SHP77 treated with DMSO at 0.1 percent for 48 hours (cell line): Measurements from ENCODE around the gene INTS14.
"Not testable (repeated sequence)": the region's sequence is repeated elsewhere in the genome, so short reads cannot be mapped to it uniquely, and the experiment has no call there.

Experiments used
- DNase-seq: peaks from one replicate; lab custom pipeline; 2025; lab: John Stamatoyannopoulos, UW

The INTS14 gene

DNA sequence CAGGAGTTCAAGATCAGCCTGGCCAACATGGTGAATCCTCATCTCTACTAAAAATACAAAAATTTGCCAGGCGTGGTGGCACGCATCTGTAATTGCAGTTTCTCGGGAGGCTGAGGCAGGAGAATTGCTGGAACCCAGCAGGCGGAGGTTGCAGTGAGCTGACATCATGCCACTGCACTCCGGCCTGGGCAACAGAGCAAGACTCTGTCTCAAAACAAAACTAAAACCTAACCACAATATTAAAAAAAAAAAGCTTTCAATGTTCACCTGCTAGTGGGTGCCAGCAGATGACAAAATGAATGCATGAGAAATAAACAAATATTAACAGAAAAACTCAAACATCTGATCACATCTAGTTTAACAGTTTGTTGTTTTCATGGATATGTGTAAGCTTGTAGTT, 19.8 kb upstream of the INTS14 start:
- DNase-seq, result no peak

DNA sequence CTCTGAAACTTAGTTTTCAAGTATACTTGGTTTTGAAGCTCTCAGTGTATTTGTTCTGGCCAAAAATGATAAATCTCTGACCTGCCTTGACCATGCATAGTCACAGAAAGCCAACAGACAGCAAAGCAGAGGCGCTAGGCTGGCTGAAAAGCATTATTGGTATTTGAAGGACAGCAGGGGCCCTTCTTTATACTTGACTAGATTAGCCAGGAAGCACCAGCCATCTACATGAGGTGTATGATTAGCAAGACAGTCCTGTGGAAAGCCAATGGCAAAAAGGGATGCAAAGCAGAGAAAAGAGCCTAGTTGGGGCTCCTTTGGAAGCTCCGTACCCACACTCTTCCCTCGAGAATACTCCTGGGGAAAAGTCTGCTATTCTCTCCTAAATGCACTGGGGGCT, 18.6 kb upstream of the INTS14 start:
- DNase-seq, result no peak

DNA sequence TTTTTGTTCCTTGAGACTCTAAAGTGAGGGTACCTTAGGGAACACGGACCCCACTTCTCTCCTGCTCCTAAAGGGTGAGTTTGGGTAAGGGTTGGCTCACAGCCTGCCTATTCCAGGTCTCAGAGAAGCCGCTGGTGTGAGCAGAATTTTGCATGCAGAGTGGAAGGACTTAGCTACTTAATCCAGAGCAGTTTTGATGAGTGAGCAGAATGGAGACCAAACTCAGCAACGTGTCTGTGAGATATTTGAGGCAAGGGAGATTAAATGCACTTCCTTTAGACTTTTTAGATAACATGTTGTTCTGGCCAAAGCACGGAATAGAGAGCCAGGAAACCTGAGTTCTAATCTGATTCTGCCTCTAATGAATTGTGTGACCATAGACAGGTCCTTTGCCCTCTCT, 15.9 kb upstream of the INTS14 start:
- DNase-seq, result no peak

DNA sequence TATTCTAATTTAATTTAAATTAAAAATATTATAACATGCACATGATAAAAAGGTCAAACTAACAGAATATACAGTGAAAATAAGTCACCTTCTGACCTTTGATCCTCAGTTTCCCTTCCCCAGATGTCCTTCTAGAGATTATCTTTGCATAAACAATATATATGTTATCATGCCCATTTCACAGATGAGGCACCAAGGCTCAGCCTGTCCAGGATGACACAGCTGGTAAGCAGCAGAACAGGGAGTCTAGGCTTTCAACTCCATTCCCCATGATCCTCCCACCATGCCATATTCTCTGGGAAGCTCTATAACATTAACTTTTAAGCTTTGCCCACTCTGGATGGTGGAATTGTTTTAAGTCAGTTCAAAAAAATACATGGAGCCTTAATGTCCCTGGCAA, 12.2 kb upstream of the INTS14 start:
- DNase-seq, result no peak

DNA sequence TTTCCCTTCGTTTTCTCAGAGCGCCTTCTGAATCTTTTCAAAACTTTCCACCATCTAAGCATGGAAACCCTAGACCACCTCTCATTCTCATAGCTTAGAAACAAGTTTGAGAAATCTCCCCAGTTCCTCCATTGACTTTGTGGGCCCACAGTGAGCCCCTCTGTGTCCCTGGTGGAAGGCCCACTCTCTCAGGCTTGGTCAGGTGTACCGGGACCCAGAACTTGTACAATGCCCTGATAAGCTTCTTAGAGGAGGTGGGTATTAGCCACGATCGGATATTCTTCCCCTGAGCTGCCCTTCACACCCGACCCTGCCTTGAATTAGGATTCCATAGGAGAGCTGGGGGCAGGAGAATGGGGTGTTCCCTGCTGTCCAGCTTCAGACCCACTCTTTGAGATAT, 10.7 kb upstream of the INTS14 start, which contains the start of gene SLC24A1:
Gene SLC24A1 (plus strand): TSS at position 301 of the 400 bp plus-strand sequence. CDS start 2,143 bp downstream, outside the sequence.
- DNase-seq, result no peak

DNA sequence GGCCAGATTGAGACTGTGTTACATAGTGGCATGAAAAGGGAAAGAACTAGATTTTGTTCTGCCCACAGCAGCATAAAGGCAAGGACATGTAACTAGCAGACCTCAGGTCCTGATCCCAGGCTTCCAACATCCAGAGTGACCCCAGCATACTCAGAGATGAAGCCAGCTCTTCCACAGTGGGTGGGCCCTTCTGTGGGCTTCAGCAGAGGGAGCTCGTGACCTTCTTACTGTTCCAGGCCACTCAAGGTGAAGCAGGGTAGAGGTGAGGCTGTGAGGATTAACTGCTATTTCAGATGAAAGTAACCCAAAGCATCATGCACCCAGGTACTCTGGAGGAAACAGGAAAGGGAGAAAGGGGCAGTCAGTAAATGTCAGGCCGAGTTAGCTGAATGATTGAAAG, 9.9 kb upstream of the INTS14 start:
- DNase-seq, result no peak

DNA sequence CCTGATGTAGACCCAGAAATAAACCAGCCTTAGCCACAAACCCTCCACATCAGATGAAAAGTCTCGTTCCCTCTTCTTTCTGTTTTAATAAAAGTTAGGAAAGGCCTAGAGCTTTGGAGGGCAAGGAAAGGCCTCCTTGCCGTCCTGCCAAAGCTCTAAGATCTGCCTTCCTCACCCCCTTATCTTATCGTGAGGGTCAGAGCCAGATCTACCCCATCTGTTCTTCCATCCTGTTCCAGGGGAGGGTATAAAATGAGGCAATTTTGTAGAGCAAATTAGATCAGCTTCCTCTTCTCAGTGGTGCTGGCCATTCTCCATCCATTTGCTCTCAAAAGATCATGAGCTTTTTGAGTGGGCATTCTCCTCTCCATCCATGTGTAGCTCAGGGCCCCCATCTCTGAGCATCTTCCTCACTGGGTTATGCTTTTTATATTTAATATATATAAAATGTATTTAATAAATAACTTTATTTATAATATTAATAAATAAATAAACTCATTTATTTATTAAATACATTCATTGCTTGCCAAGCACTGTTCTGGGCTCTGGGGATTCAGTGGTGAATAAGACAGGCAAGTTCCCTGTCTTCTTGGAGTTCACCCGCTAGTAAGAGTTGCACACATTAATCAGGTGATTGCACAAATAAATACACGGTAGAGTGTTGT, 8.8 kb upstream of the INTS14 start:
- DNase-seq, result no peak

DNA sequence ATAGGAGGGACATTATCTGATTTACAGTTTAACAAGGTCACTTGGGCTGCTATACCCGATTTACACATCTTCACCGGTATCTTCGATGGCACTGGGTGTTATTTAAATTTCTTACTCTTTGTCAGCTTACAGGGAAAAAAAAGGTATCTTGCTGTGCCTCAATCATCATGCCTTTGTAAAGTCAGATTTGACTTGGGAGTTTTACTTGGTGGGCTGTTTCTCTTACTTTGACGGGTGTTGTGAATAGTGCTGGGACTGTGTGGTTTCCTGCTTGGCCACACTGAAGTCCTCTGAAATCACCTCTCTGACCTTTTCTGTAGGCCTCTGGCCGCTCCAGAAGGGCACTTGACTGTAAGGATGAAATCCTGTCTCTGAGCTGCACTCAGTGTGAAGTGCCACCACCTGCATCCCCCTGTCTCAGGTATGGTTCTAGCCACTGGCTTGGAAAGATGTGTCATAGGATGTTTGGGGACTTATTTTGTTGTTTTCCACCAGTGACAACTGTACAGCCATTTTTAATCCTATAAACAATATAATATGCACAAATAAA, 7.7 kb upstream of the INTS14 start:
- DNase-seq, result no peak

DNA sequence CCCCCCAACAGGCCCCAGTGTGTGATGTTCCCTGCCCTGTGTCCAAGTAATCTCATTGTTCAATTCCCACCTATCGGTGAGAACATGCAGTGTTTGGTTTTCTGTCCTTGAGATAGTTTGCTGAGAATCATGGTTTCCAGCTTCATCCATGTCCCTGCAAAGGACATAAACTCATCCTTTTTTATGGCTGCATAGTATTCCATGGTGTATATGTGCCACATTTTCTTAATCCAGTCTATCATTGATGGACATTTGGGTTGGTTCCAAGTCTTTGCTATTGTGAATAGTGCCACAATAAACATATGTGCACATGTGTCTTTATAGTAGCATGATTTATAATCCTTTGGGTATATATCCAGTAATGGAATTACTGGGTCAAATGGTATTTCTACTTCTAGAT, 5.0 kb upstream of the INTS14 start:
- DNase-seq, result not testable (repeated sequence)

DNA sequence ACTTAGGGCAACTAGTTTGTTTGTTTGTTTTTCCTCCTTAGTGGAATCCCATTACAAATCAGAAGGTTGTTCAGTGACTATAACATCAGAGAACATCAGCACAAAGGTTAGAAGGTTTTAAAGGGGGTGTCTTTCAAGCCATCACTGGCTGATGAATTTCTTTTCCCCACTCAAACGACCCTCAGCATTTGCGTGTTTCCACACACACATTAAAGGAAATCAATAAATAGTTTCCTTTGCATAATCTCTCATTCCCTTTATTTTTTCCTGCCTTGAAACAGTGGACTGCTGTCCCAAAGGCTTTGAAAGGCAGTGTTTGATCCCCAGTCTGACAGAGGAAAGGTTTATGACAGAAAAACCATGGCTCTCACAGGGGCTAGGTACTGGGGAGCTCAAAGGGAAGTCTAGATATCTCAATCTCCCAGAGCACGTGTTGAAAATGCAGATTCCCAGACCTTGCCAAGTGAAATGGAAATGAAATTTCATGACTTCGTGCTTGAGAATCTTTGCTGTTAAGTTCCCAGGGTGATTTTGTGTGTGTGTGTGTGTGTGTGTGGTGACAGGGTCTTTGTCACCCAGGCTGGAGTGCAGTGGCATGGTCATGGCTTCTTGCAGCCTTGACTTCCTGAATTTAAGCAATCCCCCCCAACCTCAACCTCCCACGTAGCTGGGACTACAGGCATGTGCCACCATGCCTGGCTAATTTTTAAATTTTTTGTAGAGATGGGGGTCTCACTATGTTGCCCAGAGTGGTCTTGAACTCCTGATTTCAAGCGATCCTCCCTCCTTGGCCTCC, 2.2 kb upstream of the INTS14 start:
- DNase-seq, result no peak

DNA sequence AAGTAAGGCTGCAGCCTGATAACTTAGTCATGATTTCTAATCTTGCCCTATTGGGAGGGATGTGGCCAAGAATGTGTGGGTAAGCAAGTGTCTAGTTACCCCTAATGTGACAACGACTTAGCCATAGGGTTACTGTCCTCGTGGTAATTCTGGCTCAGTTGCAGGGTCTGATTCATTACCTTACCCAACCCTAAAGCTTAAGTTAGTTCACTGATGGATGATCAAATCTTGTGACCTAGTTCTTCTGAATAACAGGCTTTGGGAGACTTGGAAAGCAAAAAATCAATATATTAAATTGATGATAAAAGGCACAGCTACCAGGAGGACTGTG, 1.6 kb upstream of the INTS14 start:
- no peak for DNase-seq

DNA sequence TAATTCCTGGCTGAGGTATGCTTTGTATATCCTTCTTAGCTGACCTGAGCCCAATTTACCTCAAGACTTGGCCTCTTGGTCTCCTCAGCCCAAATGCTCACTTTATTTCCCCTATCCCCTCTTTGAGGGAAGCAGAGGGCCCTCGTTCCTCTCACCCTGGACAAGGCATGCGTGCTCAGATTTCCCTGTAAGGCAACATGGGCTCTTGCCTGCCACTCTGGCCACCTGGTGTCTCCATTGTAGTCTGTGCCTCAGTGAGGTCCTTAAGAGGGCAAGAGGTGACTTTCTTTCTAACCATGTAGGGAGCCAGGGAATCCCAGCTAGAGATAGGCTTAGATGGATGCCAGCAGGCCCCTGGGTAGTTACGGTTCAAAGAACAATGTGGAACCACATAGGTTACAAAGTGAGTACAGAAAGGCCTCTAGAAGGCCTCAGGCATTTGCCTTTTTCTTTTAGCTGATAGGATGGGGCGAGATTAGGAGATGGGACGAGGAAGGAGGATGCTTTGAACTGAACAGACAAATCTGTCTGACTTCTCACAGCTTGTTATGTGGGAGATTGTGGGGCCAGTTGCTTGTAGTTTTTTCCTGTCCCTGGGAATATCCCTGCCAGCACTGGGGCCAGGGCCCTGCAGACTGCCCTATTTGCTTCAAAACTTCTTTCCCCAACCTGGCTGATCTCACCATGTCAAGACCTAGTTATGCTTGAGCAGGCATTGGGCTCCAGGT, 1.1 kb upstream of the INTS14 start:
- DNase-seq, result no peak

DNA sequence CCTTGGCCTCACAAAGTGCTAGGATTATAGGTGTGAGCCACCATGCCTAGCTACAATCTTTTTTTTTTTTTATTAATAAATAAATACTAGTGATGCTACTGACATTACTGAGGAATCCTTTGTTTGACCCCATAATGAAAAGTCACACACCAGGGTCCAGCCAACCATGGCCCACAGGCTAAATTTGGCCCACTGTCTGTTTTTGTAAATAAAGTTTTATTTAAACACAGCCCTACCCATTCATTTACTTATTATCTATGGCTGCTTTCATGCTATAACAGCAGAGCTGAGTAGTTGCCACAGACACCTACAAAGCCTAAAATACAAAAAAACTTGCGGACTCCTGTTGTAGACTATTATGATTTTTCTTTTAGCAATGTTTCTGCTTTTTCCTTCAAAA, 7.4 kb downstream of the INTS14 start:
- DNase-seq, result no peak

DNA sequence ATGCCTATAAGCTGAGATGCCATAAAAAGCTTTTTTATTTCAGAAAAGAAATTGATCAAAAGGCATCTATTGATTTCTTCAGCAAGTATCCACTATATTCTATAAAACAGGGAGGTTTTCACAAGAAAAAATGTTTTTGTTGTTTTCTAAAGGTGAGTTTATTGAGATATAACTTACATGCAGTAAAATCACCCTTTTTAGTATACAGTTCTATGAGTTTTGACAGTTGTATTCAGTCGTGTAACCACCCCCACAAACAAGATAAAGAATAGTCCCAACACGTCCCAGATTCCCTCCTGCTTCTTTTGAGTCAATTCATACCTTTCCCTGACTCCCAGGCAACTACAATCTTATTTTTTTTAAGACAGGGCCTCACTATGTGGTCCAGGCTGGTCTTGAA, 7.8 kb downstream of the INTS14 start:
- no peak for DNase-seq

DNA sequence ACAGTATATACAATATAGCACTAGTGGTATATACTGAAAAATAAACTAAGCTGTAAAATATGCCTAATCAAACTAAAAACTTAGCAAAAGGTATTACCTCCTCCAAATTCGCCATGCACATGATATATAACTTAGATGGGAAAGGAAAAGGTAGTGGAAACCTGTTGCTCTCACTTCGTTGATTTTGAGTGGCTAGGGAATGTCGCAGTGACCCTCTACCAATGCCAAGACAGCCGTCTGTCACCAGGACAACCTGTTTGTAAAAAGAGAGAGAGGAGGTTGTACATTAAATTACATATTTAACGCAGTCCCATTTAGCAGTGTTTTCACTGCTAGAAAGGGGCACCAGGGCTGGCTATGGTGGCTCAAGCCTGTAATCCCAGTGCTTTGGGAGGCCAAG, 11.3 kb downstream of the INTS14 start:
- DNase-seq, result no peak

DNA sequence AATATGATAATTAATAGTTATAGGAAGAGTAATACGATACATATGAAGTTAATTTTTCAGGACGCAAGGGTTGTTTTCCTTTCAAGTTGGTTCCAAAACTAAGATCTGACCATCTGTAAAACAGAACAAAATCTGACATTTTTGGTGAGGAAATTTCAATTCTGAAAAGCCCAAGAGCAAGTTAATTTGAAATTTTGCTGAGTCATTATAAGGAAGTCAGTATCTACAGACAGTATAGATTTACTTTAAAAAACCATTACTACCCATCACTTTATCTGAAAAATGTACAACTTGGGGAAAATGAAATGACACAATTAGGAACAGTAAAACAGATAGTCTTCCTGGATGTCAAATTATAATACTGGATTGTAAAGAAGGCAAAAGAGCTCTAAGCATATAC, 12.5 kb downstream of the INTS14 start:
- no peak for DNase-seq

DNA sequence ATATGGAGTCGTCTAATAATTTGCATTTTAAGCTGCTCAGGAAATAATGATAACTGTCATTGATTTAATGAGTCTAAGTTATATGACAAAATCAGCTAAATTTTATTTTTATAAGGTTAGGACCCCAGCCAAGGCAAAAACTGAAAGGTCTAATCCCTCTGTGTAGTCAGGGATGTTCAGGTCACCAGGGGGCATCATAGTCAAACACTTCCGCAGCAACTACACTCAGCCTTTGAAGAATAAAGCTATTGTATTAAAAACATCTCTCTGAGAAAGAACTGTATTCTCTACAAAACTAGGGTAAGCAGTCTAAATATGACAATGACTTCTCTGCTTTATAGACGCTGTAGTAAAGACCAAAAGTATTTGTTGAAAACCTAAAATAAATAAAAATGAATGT, 15.0 kb downstream of the INTS14 start:
- no peak for DNase-seq

DNA sequence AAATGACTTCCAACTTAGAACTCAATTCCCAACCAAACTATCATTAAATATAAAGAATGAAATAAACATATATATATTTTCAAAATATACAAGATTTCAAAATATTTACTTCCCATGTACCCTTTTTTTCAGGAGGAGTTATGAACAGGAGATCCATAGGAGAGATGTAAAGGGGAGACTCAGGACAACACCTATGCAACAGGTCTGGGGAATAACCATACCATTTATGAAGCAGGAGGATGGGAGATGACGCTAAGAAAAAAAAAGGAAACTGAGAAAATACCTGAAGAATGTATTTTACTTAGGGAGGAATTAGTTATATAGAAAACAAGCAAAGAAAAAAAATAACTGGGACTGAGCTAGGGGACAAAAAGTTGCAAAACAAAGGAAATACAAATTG, 23.8 kb downstream of the INTS14 start:
- no peak for DNase-seq

DNA sequence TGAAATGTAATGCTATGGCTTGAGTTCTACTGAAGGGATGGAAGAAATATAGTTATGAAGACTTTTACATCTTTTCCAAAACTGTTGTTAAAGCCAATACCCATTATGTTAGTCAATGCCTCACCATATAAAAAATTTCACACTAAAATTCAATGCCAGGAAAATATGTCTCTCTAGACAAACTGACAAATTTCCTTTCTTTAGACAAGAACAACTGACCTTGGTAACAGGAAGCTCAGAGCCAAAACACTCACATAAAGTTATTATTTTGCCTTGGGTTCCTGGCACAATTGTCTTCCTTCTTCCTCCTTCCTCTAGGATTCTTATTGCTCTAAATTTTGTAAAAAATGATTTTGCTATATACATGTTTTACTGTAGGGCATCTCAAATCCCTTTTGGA, 26.7 kb downstream of the INTS14 start:
- DNase-seq, result no peak

DNA sequence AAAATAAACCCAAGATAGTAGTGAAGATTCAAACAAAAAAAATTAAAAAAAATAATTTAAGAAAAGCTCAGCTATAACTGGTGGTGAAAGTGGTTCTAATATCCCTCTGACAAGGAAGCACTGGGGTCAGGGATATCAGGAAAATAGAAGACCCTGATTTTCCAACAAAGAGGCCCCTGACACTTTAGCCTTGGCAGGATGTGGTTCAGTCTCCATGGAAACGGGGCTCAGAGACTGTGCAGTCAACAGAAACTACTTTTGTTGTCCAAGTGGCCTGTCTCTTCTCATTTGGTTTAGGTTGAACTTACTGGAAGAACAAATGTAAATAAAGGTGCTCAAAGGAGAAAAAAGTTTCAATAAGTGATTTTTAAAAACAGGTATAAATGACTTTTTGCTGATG, 27.2 kb downstream of the INTS14 start:
- DNase-seq, result no peak

DNA sequence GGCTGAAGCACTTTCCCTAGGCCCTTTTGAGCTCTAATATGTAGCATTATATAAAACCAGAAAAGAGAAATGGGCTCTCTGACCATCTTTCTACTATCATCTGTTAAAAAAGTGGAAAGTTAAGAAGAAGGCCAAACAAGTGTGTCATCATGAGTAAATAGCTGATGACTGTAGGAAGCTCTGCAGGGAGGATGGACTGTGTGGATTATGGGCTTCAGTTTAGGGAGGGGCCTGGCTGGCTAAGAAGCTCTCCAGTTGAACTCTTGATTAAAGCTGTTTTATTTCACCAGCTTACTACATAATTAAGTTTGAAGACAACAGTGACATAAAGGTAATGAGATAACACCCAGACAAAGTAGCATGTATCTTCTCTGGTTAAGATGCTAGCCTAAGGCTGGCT, 30.6 kb downstream of the INTS14 start:
- no peak for DNase-seq

DNA sequence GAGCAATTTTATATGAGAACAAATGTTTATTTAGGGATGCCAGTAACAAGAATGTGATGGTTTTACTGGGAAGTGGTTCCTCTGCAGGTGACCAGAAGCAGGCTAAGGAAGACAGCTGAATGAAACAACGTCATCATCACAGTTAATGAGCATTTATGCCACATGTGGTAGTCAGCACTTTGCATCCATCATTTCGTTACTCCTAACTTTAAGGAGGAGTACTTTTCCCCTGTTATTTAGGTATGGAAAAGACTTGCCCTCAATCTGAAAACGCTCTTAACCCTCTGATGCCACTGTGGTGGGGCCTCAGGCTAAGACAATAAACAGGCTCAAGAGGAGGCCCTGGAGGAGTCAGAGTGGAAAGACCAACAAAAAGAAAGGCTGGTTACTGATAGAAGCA, 31.2 kb downstream of the INTS14 start:
- no peak for DNase-seq
